Upper lobe of right lung (tissue), 1 donor: Measurements from ENCODE around the gene BHLHE41. TPM values are rescaled to one million over a fixed set of nuclear protein-coding genes. Genes with fewer than 3 reads are reported as not detected.

ENCODE experiments used
- ATAC-seq: fragments of 200-7000 bp; cut with Tn5 transposase; one replicate; pipeline ENCODE4 v1.9.1; 2020; ENCODE audit warnings: mild to moderate bottlenecking, moderate library complexity
- DNase-seq: peaks from one replicate; pipeline ENCODE4 v3.0.0-alpha.2; 2020
- H3K27ac ChIP-seq: fragments of 200-600 bp; one replicate; pipeline ENCODE4 v1.8.0; 2022
- H3K27me3 ChIP-seq: fragments of 200-600 bp; one replicate; pipeline ENCODE4 v1.8.0; 2022; ENCODE audit warnings: mild to moderate bottlenecking
- H3K36me3 ChIP-seq: fragments of 200-600 bp; one replicate; pipeline ENCODE4 v1.8.0; 2022
- H3K4me1 ChIP-seq: fragments of 200-600 bp; one replicate; pipeline ENCODE4 v1.8.0; 2022
- H3K4me3 ChIP-seq: fragments of 200-600 bp; one replicate; pipeline ENCODE4 v1.8.0; 2022; ENCODE audit warnings: mild to moderate bottlenecking
- H3K9me3 ChIP-seq: fragments of 200-600 bp; one replicate; pipeline ENCODE4 v1.8.0; 2022
- intact Hi-C: fragments of 100-400 bp; cut with DNase I; formaldehyde crosslinking; loops from one replicate; pipeline ENCODE4 v1.11.0; 2022
- total RNA-seq: library from RNA; stranded (reverse); fragmentation: NEBNext Ultra II Directional; extraction: Animal tissue kit (Norgen Biotek cat#: 25700); gene quantifications from one replicate; pipeline ENCODE4 v1.2.1, GENCODE V29; 2021
- TF ChIP-seq, protein P1 (sequence below): fragments of 200-600 bp; IDR thresholded peaks from one replicate; pipeline ENCODE4 v1.8.0; 2022; ENCODE audit warnings: antibody characterized with exemption
- donor health status: DM: no; HTN: yes; CAD: no; lungs with severe emphysema.

Gene BHLHE41
- total RNA-seq, 1 donor from 2014 or later: 104 TPM

DNA sequence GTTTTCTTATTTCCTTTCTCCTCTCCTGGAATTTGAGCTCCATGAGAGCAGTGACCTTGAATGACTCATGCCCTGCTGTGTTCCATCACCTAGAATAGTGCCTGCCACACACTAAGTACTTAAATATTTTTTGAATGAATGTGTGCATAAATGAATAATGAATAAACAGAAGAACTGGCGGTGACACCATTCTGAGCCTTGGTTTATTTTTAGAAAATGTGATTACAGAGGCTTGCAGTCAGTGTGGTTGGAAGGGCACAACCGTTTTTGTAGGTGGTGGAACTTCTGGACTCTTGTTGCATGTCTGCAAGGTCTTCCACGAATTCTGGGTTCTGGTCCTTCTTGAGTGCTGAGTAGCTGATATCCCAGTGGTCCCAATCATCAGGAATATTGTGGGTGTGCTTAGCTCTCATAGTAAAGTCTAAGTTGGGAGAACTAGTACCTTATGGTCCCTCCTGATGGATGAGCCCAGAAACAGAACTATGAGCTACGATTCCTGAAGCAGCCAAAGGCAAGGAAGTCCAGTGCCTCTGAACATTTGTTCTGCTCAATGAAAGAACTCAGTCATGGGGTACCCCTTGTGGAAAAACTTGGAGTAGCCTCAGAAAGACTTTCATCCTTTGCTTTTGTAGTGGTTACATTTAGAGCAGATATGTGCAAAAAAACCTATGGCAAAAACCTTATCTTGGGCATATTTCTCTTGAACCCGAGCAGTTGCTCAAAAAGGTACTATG is 28.8 kb upstream of the BHLHE41 start:
- Histone ChIP-seq H3K27ac (no peak overlapping the region), H3K27me3 (no peaks in the 10 kb centered on the region), H3K4me3 (no peak overlapping the region), H3K9me3 (no peaks in the 10 kb centered on the region), H3K36me3 (no peaks in the 10 kb centered on the region), H3K4me1 (peaks cover 7% of the 10 kb centered on the region)
- intact Hi-C loops: no loop called here
- DNase-seq (no peak), ATAC-seq (peak; percentile 78)
- TF ChIP-seq, protein P1, sequence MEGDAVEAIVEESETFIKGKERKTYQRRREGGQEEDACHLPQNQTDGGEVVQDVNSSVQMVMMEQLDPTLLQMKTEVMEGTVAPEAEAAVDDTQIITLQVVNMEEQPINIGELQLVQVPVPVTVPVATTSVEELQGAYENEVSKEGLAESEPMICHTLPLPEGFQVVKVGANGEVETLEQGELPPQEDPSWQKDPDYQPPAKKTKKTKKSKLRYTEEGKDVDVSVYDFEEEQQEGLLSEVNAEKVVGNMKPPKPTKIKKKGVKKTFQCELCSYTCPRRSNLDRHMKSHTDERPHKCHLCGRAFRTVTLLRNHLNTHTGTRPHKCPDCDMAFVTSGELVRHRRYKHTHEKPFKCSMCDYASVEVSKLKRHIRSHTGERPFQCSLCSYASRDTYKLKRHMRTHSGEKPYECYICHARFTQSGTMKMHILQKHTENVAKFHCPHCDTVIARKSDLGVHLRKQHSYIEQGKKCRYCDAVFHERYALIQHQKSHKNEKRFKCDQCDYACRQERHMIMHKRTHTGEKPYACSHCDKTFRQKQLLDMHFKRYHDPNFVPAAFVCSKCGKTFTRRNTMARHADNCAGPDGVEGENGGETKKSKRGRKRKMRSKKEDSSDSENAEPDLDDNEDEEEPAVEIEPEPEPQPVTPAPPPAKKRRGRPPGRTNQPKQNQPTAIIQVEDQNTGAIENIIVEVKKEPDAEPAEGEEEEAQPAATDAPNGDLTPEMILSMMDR: no peak

DNA sequence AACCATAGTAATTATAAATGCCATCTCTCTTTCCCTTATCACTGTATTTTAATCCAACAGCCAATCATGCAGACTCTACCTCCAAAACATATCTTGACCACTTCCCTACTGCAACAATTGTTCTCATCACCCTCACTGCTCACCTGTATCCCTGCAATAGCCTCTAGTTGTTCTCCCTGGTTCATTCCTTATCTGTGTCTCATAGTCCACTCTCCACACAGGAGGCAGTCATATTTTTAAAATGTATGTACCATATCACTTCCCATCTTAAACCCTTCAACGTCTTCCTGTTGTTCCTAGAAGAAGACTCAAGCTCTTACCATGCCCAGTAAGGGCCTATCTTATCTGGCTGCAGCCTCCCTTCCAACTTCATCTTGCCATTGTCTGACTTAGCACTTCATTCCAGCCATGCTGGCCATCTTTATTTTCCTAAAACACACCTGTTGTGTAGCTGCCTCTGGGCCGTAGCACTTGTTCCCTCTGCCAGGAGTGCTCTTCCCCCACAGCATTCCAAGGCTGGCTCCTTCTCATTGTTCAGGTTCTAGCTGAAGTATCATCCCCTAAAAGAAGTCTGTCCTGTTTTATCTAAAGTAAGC is 27.8 kb upstream of the BHLHE41 start:
- peaks cover 7% of the 10 kb centered on the region for H3K4me1 ChIP-seq
- no peaks in the 10 kb centered on the region for H3K36me3 ChIP-seq
- H3K4me3 ChIP-seq: no peak overlapping the region
- H3K27me3 ChIP-seq: no peaks in the 10 kb centered on the region
- no peak overlapping the region for H3K27ac ChIP-seq
- TF ChIP-seq, protein P1: no peak
- no peaks in the 10 kb centered on the region for H3K9me3 ChIP-seq
- no peak for ATAC-seq
- intact Hi-C loops: no loop called here
- no peak for DNase-seq

DNA sequence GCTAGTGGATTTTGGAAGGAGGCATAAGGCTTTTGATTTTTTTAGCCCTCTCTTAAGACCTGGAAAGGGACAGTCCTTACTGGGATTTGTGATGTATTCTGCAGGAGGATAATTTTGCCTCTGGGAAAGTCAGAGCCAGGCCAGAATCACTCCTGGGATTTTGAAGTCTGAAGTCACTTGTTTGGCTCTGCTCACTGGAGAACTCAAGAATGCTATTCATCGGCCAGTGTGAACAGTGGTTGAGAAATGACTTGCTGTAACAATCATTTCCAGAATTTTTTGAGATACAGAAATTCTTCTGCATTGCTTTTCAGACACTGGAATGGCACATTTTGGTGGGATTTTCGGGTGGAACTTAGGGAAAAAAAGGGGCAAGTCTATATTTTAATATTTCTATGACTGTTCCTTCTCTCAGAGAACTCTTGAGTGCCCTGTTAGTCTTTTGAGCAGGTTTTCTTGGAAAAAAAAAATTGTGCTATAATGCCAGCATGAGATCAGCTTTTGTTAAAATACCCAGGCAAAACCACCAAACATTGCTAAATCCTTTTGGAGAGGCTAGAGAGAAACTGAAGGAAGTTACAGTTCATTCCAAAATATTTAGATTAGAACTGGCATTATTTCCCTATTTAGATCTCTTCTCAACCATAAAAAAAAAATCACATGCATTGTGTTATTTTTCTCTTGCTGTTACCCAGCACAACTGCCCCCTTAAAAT is 26.1 kb upstream of the BHLHE41 start:
- intact Hi-C loops: no loop called here
- Histone ChIP-seq H3K27ac (no peak overlapping the region), H3K27me3 (no peaks in the 10 kb centered on the region), H3K4me3 (no peak overlapping the region), H3K36me3 (no peaks in the 10 kb centered on the region), H3K9me3 (no peaks in the 10 kb centered on the region), H3K4me1 (peaks cover 7% of the 10 kb centered on the region)
- ATAC-seq: no peak
- no peak for DNase-seq
- TF ChIP-seq, protein P1: no peak

DNA sequence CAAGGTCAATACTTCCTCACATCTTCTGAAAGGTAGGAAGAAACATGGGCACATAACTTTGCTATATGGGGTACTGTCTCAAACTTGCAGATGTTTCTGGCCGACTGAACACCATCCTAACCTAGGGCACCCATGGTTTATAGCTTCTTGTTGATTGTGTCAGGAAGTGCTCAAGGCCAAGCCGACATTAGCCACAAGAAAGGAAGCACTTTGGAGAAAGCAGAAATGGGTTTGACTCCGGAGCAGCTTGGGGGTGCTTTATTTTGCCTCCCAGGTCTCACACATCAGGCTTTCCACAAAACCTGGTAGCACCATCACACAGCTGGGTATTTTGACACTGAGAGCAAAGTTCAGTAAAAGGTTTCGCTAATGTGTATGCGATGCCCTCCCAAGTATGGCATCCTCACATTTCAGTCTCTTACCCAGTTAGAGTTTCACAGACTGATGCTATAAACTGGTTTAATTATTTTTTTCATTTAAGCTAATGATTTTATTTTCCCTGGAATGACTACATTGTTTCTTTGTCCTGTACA is 25.2 kb upstream of the BHLHE41 start:
- DNase-seq: no peak
- peak; percentile 30 for ATAC-seq
- H3K27me3 ChIP-seq: no peaks in the 10 kb centered on the region
- TF ChIP-seq, protein P1: no peak
- no peaks in the 10 kb centered on the region for H3K9me3 ChIP-seq
- no peak overlapping the region for H3K4me3 ChIP-seq
- no peak overlapping the region for H3K27ac ChIP-seq
- H3K4me1 ChIP-seq: peaks cover 7% of the 10 kb centered on the region
- intact Hi-C loops: no loop called here
- H3K36me3 ChIP-seq: no peaks in the 10 kb centered on the region

DNA sequence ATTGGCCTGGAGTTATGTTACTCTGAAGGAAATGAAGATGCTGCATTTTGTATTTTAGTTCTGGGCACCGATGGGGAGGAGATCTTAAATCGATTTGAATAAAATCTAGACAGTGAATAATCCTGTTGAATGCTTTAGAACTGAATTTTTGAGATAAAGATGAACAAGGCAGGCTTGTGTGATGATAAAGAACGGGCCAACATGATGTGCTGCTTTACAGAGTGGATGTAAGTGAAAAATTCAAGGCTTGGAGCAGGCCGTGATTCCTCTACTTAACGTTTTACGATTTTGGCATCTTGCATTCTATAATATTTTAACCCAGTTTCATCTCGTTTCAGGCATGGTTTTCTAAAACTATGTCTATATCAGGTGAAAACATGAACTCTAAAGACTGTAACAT is 23.5 kb upstream of the BHLHE41 start:
- no peak for DNase-seq
- no peak overlapping the region for H3K4me3 ChIP-seq
- H3K27me3 ChIP-seq: no peaks in the 10 kb centered on the region
- H3K9me3 ChIP-seq: no peaks in the 10 kb centered on the region
- H3K27ac ChIP-seq: no peak overlapping the region
- no peaks in the 10 kb centered on the region for H3K36me3 ChIP-seq
- TF ChIP-seq, protein P1: no peak
- intact Hi-C loops: no loop called here
- ATAC-seq: no peak
- H3K4me1 ChIP-seq: peaks cover 7% of the 10 kb centered on the region
